Measurements from ENCODE around the gene TCEA2. TPM values are rescaled to one million over a fixed set of nuclear protein-coding genes. Genes with fewer than 3 reads are reported as not detected.

Gene TCEA2
- total RNA-seq, 4 donors from 2014 or later, result 28.1 to 39.7 (median 33.6) TPM

DNA sequence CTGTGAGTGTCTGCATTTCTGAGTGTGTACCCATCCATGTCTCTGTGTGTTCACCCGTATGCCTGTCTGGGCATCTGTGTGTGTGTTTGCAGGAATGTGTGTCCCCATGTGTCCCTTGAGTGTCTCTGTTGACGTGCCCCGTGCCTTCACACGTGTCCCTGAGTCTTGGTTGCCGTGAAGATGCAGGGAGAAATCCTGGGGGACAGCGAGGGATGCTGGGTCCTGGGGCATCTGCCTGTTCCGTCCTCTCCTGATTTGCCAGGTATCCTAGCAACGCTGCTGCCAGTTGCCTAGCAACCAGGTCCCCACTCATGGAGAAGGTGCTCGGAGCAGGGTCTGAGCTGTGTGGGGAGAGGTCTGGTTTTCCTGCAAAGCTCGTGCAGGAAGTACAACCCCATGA is 27.2 kb downstream of the TCEA2 start:
- H3K4me3 ChIP-seq, result no peak overlapping the region
- no peaks in the 10 kb centered on the region for H3K4me1 ChIP-seq
- H3K9me3 ChIP-seq, result peaks cover 0 to 3% (median 0%) of the 10 kb centered on the region in 3 donors
- H3K27ac ChIP-seq, result no peak overlapping the region
- TF ChIP-seq POLR2AphosphoS5 (IDR thresholded peaks at IDR 0.05) (no peak), EP300 (IDR thresholded peaks at IDR 0.05) (no peak), POLR2A (IDR thresholded peaks at IDR 0.05) (no peak)
- TF ChIP-seq, protein P1, sequence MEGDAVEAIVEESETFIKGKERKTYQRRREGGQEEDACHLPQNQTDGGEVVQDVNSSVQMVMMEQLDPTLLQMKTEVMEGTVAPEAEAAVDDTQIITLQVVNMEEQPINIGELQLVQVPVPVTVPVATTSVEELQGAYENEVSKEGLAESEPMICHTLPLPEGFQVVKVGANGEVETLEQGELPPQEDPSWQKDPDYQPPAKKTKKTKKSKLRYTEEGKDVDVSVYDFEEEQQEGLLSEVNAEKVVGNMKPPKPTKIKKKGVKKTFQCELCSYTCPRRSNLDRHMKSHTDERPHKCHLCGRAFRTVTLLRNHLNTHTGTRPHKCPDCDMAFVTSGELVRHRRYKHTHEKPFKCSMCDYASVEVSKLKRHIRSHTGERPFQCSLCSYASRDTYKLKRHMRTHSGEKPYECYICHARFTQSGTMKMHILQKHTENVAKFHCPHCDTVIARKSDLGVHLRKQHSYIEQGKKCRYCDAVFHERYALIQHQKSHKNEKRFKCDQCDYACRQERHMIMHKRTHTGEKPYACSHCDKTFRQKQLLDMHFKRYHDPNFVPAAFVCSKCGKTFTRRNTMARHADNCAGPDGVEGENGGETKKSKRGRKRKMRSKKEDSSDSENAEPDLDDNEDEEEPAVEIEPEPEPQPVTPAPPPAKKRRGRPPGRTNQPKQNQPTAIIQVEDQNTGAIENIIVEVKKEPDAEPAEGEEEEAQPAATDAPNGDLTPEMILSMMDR (IDR thresholded peaks at IDR 0.05), result no peak
- no peaks in the 10 kb centered on the region for H3K36me3 ChIP-seq
- peaks cover 49% of the 10 kb centered on the region for H3K27me3 ChIP-seq
- WGBS, 2 donors (ENCODE audit: low coverage in 1 of 2), result 0% methylated on average over 1 of the region's 10 CpGs; no CpG with 5 or more reads in 1 of the 2 donors
- ATAC-seq, result no peak

- H3K36me3 ChIP-seq, result no peaks in the 10 kb centered on the region
- H3K9me3 ChIP-seq, result peaks cover 0 to 3% (median 0%) of the 10 kb centered on the region in 3 donors
- TF ChIP-seq, protein P1 (IDR thresholded peaks at IDR 0.05), result no peak
- TF ChIP-seq EP300 (IDR thresholded peaks at IDR 0.05) (no peak), POLR2AphosphoS5 (IDR thresholded peaks at IDR 0.05) (no peak), POLR2A (IDR thresholded peaks at IDR 0.05) (no peak)
- H3K27me3 ChIP-seq, result peaks cover 50% of the 10 kb centered on the region
- 50% methylated on average over 2 of the region's 19 CpGs; no CpG with 5 or more reads in 1 of the 2 donors for WGBS, 2 donors (ENCODE audit: low coverage in 1 of 2)
- no peak overlapping the region for H3K4me3 ChIP-seq
- ATAC-seq, result no peak
- no peaks in the 10 kb centered on the region for H3K4me1 ChIP-seq
- no peak overlapping the region for H3K27ac ChIP-seq
These were observed 28.3 kb downstream of the TCEA2 start for GRCh38 chr20:64091340-64091739.

DNA sequence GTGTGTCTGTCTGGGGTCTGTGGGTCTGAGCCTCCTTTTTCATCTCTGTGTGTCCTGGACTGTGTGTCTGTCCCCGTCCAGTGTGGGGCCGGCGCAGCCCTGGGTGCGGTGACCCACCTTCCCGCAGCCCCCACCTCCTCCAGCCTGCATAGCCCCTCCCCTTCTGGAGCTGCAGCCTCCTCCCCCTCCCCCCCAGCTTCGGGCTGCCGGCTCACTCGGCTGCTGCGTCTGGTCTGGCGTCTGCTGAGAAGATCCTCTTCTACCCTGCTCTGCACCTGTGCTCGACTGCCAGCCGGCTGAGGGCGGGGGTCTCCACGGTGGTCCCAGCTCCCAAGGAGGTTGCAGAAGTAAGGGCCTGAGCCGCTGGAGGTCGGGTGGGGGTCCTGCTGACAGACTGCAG is 28.8 kb downstream of the TCEA2 start:
- ATAC-seq, result no peak
- no peak for TF ChIP-seq POLR2AphosphoS5 (IDR thresholded peaks at IDR 0.05)
- no peak for TF ChIP-seq EP300 (IDR thresholded peaks at IDR 0.05)
- TF ChIP-seq, protein P1 (IDR thresholded peaks at IDR 0.05), result no peak
- no peak for TF ChIP-seq POLR2A (IDR thresholded peaks at IDR 0.05)
- H3K4me1 ChIP-seq, result no peaks in the 10 kb centered on the region
- H3K36me3 ChIP-seq, result no peaks in the 10 kb centered on the region
- peaks cover 0 to 1% (median 0%) of the 10 kb centered on the region in 3 donors for H3K9me3 ChIP-seq
- peaks cover 52% of the 10 kb centered on the region for H3K27me3 ChIP-seq
- H3K4me3 ChIP-seq, result no peak overlapping the region
- no peak overlapping the region for H3K27ac ChIP-seq
- WGBS, 2 donors (ENCODE audit: low coverage in 1 of 2), result 20% methylated on average over 1 of the region's 16 CpGs; no CpG with 5 or more reads in 1 of the 2 donors

DNA sequence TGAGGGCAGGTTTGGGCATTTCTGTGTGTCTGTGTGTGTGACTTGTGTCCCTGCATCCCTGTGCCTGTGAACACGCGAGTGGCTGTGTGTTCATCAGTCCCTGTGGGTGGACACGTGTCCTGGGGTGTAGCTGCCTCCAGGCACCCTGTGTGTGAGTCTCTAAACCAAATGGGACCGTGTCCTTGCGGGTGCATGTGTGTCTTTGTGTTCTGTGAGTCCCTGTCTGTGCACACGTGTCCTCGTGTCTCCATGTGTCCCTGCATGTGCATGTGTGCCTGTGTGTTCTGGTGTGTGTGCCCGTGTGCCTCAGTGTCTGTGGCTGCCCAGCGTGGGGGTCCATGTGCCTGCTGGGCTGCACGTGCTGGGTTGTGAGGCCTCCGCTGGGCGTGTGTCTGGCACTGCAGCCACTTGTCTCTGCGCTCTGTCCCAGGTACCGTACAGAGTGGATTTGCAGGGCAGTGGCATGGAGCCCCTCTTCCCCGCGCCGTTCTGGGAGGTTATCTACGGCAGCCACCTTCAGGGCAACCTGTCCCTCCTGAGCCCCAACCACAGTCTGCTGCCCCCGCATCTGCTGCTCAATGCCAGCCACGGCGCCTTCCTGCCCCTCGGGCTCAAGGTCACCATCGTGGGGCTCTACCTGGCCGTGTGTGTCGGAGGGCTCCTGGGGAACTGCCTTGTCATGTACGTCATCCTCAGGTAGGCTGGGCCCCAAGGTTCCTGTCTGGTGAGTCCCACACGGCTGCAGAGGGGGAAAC is 29.4 kb downstream of the TCEA2 start:
- TF ChIP-seq, protein P1 (IDR thresholded peaks at IDR 0.05), result no peak
- peaks cover 57% of the 10 kb centered on the region for H3K27me3 ChIP-seq

GRCh38 chr20:64093013-64093503 is 30.1 kb downstream of the TCEA2 start:
- H3K4me3 ChIP-seq, result no peak overlapping the region
- no peaks in the 10 kb centered on the region for H3K36me3 ChIP-seq
- TF ChIP-seq POLR2AphosphoS5 (IDR thresholded peaks at IDR 0.05) (no peak), EP300 (IDR thresholded peaks at IDR 0.05) (no peak), POLR2A (IDR thresholded peaks at IDR 0.05) (no peak)
- TF ChIP-seq, protein P1 (IDR thresholded peaks at IDR 0.05), result no peak
- ATAC-seq, result no peak
- peaks cover 57% of the 10 kb centered on the region for H3K27me3 ChIP-seq
- no peaks in the 10 kb centered on the region for H3K9me3 ChIP-seq
- 60% methylated on average over 4 of the region's 9 CpGs; no CpG with 5 or more reads in 1 of the 2 donors for WGBS, 2 donors (ENCODE audit: low coverage in 1 of 2)
- no peak overlapping the region for H3K27ac ChIP-seq
- H3K4me1 ChIP-seq, result no peaks in the 10 kb centered on the region

More for the DNA sequence above, 29.4 kb downstream of the TCEA2 start:
- H3K36me3 ChIP-seq, result no peaks in the 10 kb centered on the region
- H3K4me1 ChIP-seq, result no peaks in the 10 kb centered on the region
- ATAC-seq, result no peak
- no peak overlapping the region for H3K4me3 ChIP-seq
- H3K27ac ChIP-seq, result no peak overlapping the region
- no peaks in the 10 kb centered on the region for H3K9me3 ChIP-seq
- 28% methylated on average over 6 of the region's 27 CpGs; no CpG with 5 or more reads in 1 of the 2 donors for WGBS, 2 donors (ENCODE audit: low coverage in 1 of 2)

All from gastroesophageal sphincter (tissue), 4 donors.